ENCODE measurements around the gene DIPK1B.
"Not testable (repeated sequence)": the region's sequence is repeated elsewhere in the genome, so short reads cannot be mapped to it uniquely, and the experiment has no call there.

DNA sequence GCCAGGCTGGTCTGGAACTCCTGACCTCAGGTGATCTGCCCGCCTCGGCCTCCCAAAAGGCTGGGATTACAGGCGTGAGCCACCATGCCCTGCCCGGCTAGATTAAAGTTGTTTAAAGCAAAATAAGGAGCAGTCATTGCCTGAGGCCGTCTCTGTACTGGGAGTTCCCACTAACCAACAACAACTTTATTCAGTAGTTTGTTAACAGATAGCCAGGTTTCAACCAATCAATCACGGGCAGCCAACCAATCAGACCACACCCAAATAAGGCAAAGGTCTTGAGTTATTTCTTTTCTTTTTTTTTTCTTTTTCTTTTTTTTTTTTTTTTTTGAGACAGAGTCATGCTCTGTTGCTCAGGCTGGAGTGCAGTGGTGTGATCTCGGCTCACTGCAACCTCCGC, 7.6 kb upstream of the DIPK1B start:
- not testable (repeated sequence) for TF ChIP-seq EZH2 (IDR thresholded peaks at IDR 0.05; ENCODE audit: insufficient read depth, low read length)
- TF ChIP-seq, protein P1, sequence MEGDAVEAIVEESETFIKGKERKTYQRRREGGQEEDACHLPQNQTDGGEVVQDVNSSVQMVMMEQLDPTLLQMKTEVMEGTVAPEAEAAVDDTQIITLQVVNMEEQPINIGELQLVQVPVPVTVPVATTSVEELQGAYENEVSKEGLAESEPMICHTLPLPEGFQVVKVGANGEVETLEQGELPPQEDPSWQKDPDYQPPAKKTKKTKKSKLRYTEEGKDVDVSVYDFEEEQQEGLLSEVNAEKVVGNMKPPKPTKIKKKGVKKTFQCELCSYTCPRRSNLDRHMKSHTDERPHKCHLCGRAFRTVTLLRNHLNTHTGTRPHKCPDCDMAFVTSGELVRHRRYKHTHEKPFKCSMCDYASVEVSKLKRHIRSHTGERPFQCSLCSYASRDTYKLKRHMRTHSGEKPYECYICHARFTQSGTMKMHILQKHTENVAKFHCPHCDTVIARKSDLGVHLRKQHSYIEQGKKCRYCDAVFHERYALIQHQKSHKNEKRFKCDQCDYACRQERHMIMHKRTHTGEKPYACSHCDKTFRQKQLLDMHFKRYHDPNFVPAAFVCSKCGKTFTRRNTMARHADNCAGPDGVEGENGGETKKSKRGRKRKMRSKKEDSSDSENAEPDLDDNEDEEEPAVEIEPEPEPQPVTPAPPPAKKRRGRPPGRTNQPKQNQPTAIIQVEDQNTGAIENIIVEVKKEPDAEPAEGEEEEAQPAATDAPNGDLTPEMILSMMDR (IDR thresholded peaks at IDR 0.05; ENCODE audit: insufficient read depth, low read depth, low read length) = not testable (repeated sequence)

All from astrocyte (in vitro differentiated cells and primary cell).